ENCODE data around the gene ZNF500.

GRCh38 chr16:4814046-4814445, 47.1 kb upstream of the ZNF500 start:
- no peak for TF ChIP-seq SP1 (IDR thresholded peaks at IDR 0.05)
- TF ChIP-seq L3MBTL2 (conservative IDR thresholded peaks at IDR 0.05) = no peak
- no peak for TF ChIP-seq ARNT (IDR thresholded peaks at IDR 0.05)
- TF ChIP-seq FOXM1 (IDR thresholded peaks at IDR 0.05; ENCODE audit: borderline replicate concordance) = no peak
- no peak for TF ChIP-seq SUZ12 (IDR thresholded peaks at IDR 0.05)
- TF ChIP-seq FOXK2 (IDR thresholded peaks at IDR 0.05) = no peak
- TF ChIP-seq PKNOX1 (IDR thresholded peaks at IDR 0.05) = no peak
- no peak for TF ChIP-seq ZNF384 (IDR thresholded peaks at IDR 0.05)
- TF ChIP-seq BHLHE40 (IDR thresholded peaks at IDR 0.05; ENCODE audit: borderline replicate concordance) = no peak
- no peak for TF ChIP-seq ELF4 (IDR thresholded peaks at IDR 0.05)
- TF ChIP-seq HDGF (IDR thresholded peaks at IDR 0.05; ENCODE audit: borderline replicate concordance) = no peak
